Hematopoietic multipotent progenitor cell treated with erythropoietin and hydrocortisone succinate and interleukin-3 and kit ligand, for 8 days (in vitro differentiated cells): ENCODE data around the gene POMGNT1.
A peak's percentile ranks its signal among the peaks of the same experiment; 100 is the strongest.
"Not testable (repeated sequence)": the region's sequence is repeated elsewhere in the genome, so short reads cannot be mapped to it uniquely, and the experiment has no call there.

Experiments
- DNase-seq: peaks from one replicate; pipeline ENCODE4 v3.0.0-alpha.2; 2015

Gene POMGNT1

GRCh38 chr1:46197964-46198811, at the start of gene POMGNT1:
Gene POMGNT1, minus strand, starts transcription at chr1:46198434. Its CDS starts 613 bp downstream, at chr1:46197821.
- peak; percentile 70 for DNase-seq

DNA sequence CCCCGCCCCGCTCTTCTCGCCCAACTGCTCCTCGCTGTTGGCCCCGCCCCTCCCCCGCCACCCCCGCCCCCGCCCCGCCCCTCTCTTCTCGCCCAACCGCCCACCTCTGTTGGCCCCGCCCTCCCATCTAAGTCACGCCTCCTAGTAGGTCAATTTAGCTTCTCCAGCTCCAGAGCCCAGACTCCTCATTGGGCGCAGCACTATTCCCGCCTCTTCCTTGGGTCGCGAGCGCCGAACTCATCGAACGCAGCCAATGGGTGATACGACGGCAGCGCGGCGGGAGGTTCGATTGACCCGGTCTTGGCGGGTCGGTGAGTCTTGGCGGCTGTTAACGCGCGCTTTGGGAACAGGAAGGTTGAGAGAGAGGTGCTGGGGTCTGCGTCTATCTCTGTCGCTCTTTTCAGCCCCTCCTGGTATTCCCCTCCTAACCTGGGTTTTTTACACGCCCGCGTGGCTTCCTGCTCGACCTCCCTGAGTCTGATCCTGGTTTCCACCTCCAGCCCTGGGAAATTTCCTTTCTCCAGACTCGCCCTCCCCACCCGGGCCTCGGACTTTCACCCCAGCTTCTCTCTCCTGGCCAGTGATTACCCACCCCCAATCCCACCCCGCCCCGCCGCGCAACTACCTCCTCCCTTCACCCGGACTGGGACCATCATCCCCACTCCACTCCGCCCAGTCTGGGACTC, 49.3 kb upstream of the POMGNT1 start, which contains the start of gene RAD54L:
RAD54L (plus strand) TSS at position 328 of the 686 bp plus-strand sequence. CDS start 643 bp downstream, outside the sequence.
- peak; percentile 100 for DNase-seq

GRCh38 chr1:46246548-46247435, 48.6 kb upstream of the POMGNT1 start:
- peak; percentile 74 for DNase-seq

DNA sequence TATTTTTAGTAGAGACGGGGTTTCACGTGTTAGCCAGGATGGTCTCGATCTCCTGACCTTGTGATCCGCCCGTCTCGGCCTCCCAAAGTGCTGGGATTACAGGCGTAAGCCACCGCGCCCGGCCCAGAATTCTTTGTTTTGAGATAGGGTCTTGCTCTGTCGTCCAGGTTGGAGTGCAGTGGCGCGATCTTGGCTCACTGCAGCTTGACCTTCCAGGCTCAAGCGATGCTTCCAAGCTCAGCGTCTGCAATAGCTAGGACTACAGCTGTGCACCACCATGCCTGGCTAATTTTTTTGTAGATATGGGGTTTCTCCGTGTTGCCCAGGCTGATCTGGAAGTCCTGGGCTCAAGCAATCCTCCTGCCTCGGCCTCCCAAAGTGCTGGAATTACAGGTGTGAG, 47.9 kb upstream of the POMGNT1 start:
- DNase-seq, result not testable (repeated sequence)

GRCh38 chr1:46244656-46245371, 46.6 kb upstream of the POMGNT1 start:
- DNase-seq, result peak; percentile 70

DNA sequence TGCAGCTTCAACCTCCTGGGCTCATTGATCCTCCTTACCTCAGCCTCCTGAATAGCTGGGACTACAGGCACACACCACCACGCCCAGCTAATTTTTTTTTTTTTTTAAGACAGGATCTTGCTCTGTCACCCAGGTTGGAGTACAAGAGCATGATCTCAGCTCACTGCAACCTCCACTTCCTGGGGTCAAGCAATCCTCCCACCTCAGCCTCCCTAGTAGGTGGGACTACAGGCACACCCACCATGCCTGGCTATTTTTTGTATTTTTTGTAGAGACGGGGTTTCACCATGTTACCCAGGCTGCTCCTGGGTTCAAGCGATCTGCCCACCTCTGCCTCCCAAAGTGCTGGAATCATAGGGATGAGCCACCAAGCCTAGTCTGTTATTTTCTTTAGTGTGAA, 45.6 kb upstream of the POMGNT1 start:
- not testable (repeated sequence) for DNase-seq

DNA sequence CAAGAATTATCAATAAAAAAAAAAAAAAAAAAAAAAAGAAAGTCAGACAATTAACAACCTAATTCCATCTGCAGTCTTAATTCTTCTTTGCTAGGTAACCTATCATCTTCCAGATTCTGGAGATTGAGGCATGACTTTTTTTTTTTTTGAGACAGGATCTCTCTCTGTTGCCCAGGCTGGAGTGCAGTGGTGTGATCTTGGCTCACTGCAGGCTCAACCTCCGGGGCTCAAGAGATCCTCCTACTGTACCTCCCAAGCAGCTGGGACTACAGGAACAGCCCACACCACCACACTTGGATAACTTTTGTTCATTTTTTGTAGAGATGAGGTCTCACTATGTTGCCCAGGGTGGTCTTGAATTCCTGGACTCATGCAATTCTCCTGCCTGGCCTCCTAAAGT, 44.7 kb upstream of the POMGNT1 start:
- no peak for DNase-seq

GRCh38 chr1:46241733-46242132, 43.5 kb upstream of the POMGNT1 start:
- DNase-seq, result not testable (repeated sequence)

GRCh38 chr1:46238865-46239264, 40.6 kb upstream of the POMGNT1 start:
- peak; percentile 11 for DNase-seq

- no peak for DNase-seq
These were observed 38.6 kb upstream of the POMGNT1 start for GRCh38 chr1:46236882-46237281.

- not testable (repeated sequence) for DNase-seq
These were observed 33.0 kb upstream of the POMGNT1 start for GRCh38 chr1:46231231-46231630.

DNA sequence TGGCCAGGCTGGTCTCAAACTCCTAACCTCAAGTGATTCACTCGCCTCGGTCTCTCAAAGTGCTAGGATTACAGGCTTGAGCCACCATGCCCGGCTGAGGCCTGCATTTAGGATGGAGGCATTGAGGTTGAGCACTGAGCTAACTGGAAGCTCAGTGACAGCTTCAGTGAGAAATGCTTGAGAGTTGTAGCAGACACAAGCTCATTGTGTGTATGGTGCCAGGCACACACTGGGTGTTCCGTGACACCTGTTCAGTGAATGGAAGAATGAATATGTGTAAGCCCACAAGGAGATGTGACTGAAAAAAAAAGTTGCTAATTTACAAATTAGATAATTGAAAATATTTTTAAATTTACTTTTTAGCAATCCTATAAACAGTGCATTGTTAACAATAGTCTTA, 26.7 kb upstream of the POMGNT1 start:
- no peak for DNase-seq

GRCh38 chr1:46223472-46223943, 25.3 kb upstream of the POMGNT1 start:
- peak; percentile 87 for DNase-seq

DNA sequence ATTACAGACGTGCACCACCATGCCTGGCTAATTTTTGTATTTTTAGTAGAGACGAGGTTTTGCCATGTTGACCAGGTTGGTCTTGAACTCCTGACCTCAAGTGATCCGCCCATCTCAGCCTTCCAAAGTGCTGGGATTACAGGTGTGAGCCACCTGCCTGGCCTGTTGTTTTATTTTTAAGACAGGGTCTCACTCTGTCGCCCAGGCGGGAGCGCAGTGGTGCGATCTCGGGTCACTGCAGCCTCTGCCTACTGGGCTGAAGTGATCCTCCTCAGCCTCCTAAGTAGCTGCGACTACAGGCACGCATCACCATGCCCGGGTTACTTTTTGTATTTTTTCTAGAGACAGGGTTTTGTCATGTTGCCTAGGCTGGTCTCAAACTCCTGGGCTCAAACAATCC, 24.8 kb upstream of the POMGNT1 start:
- not testable (repeated sequence) for DNase-seq

DNA sequence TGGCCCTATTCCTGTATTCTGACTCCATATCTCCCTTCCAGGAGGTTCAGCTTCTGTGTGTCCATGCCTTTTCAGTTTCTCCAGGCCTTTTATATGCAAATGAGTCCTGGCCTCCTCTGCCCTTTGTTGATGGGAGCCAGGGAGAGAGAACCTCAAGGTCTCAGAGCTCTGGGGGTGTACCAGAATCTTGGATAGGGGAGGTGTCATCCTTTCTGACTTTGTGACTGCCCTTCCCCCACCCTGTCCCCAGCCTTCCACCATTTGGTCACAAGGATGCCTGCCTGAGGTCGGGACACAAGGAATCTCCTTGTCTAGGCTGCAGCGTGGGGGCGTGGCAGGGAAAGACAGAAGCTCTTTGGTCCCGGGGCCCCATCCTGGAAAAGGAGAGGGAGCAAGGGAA, 23.5 kb upstream of the POMGNT1 start:
- no peak for DNase-seq

- DNase-seq, result no peak
These were observed 22.6 kb upstream of the POMGNT1 start for GRCh38 chr1:46220808-46221207.

DNA sequence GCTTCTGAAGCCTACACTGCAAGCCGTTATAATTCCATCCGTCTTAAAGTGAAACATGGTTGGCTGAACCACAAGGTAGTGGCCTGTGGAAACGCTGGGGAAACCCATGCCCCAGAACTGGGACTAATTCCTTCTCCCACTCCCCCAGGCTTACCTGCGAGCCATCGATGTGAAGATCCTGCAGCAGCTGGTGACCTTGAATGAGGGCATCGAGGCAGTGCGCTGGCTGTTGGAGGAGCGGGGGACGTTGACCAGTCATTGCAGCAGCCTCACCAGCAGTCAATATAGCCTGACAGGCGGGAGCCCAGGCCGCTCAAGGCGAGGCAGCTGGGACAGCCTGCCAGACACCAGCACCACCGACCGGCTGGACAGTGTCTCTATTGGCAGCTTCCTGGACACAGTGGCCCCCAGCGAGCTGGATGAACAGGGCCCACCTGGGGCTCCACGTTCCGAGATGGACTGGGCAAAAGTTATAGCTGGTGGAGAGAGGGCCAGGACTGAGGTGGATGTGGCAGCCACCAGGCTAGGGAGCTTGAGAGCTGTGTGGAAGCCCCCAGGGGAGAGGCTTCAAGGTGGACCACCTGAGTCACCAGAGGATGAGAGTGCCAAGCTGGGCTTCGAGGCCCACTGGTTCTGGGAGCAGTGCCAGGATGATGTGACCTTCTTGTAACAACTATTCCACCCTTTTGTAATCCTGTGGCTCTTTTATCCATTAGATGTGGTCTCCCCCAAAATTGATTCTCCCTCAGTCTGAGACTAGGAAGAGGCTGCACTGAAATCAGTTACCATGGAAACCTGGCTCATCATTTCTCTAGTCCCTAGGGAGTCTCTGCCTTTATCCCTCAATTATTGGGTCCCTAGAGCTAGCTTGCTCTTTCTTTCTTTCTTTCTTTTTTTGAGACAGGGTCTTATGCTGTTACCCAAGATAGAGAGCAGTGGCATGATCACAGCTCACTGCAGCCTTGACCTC, 21.6 kb upstream of the POMGNT1 start:
- DNase-seq, result no peak

DNA sequence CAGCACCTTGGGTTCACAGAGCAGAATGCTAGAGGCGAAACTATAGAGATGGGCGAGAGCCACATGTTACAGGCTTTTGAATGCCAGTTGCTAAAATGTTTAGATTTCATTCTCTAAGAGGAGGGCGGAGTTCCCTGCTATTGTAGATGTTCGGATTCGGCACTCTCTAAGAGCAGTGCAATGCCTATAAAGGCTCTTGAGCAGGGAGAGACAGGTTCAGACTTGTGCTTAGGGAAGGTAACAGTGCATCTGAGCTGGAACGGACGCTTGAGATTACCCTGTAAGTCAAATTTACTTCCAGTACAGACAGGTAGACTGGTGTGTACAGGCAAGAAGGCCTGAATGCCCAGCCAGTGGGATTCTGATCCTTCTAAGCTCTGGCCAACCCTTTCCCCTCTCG, 20.2 kb upstream of the POMGNT1 start:
- no peak for DNase-seq

DNA sequence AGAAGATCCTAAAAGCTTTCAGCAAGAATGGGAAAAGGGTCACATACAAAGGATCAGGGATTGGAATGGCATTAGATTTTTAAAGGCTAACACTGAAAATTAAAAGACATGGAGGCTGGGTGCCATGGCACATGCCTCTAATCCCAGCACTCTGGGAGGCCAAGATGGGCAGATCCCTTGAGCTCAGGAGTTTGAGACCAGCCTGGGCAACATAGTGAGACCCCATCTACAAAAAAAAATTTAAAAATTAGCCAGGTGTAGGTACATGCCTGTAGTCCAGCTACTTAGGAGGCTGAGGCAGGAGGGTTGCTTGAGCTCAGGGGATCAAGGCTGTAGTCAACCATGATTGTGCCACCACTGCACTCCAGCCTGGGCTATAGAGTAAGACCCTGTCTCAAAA, 17.3 kb upstream of the POMGNT1 start:
- no peak for DNase-seq

GRCh38 chr1:46211051-46211450, 12.8 kb upstream of the POMGNT1 start:
- DNase-seq, result no peak

- no peak for DNase-seq
These were observed 12.3 kb upstream of the POMGNT1 start for GRCh38 chr1:46210561-46210960.
